Tibial nerve (tissue), 4 donors: ENCODE results near the gene SLC25A34.

Source experiments
- EP300 ChIP-seq, 2 donors: sonication (generic); formaldehyde crosslinking; IDR thresholded peaks; one replicate each; pipeline ENCODE4 v1.6.1; 2017; ENCODE audit warnings: antibody characterized with exemption in 2 of 2, mild to moderate bottlenecking in 1 of 2
- POLR2A ChIP-seq, 2 donors: fragments of 450-650 bp; IDR thresholded peaks; one replicate each; pipeline ENCODE4 v1.6.1; 2017; ENCODE audit warnings: antibody characterized with exemption in 2 of 2, mild to moderate bottlenecking in 2 of 2, moderate library complexity in 2 of 2
- TF ChIP-seq, protein P1 (sequence below), 5 experiments: fragments of 200-600 bp in 3 of 5; fragments of 450-650 bp in 2 of 5; sonication (generic) in 3 of 5; IDR thresholded peaks; one replicate each; pipeline ENCODE4 v1.5.1; 2016 to 2019; ENCODE audit warnings: antibody characterized with exemption in 5 of 5, mild to moderate bottlenecking in 3 of 5, moderate library complexity in 2 of 5

DNA sequence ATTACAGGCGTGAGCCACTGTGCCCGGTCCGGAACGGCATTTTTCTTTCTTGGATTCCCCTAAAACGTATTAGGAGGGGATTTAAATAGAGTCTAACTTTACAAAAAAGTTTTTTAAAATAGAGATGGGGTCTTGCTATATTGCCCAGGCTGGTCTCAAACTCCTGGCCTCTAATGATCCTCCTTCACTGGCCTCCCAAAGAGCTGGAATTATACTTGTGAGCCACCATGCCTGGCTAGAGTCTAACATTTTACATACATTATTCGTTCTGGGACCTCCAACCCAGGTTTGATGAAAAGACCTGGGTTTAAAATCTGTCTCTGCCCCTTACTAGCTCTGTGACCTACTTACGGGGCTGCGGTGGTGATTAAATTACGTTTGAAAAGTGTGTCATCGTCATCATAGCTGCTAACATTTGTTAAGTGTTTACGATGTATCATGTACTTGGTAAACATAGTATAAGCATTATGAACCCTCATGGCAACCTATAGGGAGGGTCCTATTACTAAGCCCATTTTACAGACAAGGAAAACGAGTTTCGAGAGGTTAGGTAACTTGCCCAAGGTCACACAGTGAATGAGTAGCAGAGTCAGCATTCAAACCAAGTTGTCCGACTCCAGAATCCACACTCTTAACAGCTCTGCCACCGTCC, 27.4 kb upstream of the SLC25A34 start:
- TF ChIP-seq POLR2A (IDR thresholded peaks at IDR 0.05) (no peak), EP300 (IDR thresholded peaks at IDR 0.05) (no peak)
- TF ChIP-seq, protein P1, sequence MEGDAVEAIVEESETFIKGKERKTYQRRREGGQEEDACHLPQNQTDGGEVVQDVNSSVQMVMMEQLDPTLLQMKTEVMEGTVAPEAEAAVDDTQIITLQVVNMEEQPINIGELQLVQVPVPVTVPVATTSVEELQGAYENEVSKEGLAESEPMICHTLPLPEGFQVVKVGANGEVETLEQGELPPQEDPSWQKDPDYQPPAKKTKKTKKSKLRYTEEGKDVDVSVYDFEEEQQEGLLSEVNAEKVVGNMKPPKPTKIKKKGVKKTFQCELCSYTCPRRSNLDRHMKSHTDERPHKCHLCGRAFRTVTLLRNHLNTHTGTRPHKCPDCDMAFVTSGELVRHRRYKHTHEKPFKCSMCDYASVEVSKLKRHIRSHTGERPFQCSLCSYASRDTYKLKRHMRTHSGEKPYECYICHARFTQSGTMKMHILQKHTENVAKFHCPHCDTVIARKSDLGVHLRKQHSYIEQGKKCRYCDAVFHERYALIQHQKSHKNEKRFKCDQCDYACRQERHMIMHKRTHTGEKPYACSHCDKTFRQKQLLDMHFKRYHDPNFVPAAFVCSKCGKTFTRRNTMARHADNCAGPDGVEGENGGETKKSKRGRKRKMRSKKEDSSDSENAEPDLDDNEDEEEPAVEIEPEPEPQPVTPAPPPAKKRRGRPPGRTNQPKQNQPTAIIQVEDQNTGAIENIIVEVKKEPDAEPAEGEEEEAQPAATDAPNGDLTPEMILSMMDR (IDR thresholded peaks at IDR 0.05), result no peak
